Umbilical cord (tissue), 2 donors: Measurements from ENCODE around the gene XAF1. TPM values are rescaled to one million over a fixed set of nuclear protein-coding genes. Genes with fewer than 3 reads are reported as not detected.
A peak's percentile ranks its signal among the peaks of the same experiment; 100 is the strongest.
"Not testable (repeated sequence)": the region's sequence is repeated elsewhere in the genome, so short reads cannot be mapped to it uniquely, and the experiment has no call there.

Source experiments
- DNase-seq: peaks from one replicate; pipeline ENCODE4 v3.0.0-alpha.2; 2015; ENCODE audit warnings: low spot score
- total RNA-seq: library from RNA; depleted of rRNA; stranded (reverse); fragments of >200 nt; gene quantifications from one replicate; pipeline ENCODE4 v1.2.3, GENCODE V29; 2014; ENCODE audit warnings: low replicate concordance; ENCODE audit not compliant: insufficient read depth

The XAF1 gene, protein sequence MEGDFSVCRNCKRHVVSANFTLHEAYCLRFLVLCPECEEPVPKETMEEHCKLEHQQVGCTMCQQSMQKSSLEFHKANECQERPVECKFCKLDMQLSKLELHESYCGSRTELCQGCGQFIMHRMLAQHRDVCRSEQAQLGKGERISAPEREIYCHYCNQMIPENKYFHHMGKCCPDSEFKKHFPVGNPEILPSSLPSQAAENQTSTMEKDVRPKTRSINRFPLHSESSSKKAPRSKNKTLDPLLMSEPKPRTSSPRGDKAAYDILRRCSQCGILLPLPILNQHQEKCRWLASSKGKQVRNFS
- 19.5 TPM for total RNA-seq

DNA sequence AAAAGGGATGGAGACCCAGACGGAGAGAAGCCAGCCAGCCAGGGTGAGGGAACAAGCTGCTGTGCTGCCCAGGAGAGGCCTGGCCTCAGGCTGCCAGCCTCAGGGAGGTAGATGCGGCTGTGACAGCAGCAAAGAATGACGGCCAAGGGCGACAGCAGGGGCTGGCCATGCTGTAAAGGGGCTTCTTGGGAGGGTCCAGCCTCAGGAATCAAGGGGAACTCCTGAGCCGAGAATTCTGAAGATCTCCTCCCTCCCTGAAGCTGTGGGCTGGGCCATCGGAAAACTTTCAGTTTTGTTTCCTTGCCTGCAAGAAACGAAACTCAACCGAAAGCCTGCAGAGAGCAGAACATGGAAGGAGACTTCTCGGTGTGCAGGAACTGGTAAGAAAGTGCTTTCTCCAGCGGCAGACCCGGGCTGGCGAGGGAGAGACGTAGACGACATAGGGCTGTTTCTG lies at the start of gene XAF1:
TSS of gene XAF1 (plus strand) at position 316 of the 454 bp plus-strand sequence. CDS start at position 349, 33 bp downstream.
- DNase-seq: peak; percentile 74

- DNase-seq: no peak
Measured at GRCh38 chr17:6706499-6706898, 49.3 kb upstream of the XAF1 start.

GRCh38 chr17:6706996-6707395 lies 48.9 kb upstream of the XAF1 start:
- no peak for DNase-seq

GRCh38 chr17:6708357-6708961 lies 47.4 kb upstream of the XAF1 start:
- no peak for DNase-seq

- no peak for DNase-seq
Measured at GRCh38 chr17:6710317-6710716, 45.5 kb upstream of the XAF1 start.

- DNase-seq: no peak
Measured at GRCh38 chr17:6711081-6711674, 44.7 kb upstream of the XAF1 start.

- no peak for DNase-seq
Measured at GRCh38 chr17:6711681-6712057, 44.2 kb upstream of the XAF1 start.

DNA sequence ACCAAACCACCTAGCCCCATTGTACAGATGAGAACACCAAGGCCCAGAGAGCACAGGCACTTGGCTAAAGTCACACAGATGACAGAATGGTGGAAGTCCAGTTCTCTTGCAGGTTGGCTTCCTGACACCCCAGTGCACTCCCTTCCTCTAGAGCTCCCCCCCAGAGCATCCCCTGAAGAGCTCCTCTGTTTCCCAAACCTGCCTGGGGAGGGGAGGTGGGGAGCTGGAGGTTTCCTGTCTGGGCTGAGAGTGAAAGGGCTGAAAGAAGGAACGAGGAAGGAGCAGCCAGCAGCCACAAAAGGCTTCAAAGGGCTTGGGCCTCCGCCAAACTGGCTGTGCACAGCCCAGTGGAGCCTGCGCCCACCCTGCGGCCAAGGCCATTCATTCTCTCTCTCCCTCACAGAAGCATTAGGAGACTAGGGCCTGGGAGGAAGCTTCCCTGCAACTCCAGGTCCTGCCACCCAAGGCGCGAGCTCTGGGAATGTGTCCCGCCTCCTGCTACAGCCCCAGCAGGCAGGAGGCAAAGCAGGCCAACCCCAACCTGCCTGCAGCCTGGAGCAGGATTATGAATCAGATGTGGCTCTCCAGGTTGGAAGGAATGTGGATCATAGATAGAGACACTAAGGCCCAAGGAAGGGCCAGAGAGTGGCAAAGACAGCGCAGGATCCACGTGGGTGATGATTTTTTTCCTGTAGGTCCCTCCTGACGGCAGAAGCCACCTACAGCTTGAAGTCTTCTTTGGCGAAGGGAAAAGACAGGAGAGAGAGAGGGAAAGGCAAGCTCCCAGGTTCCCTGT lies 43.6 kb upstream of the XAF1 start:
- DNase-seq: peak; percentile 22

DNA sequence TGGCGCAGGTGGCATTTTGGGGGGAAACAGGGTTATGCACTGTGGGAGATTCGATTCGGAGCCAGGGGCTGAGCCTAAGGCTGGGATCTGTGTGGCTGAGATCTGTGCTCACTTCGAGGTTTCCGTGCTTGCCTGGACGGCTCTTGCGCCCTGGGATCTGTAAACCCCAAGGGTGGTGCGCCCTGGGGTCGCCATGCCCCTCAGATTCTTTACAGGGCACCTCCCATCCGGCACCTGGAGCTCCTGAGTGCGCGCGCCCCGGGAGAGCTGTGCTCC lies 43.1 kb upstream of the XAF1 start:
- DNase-seq: no peak

GRCh38 chr17:6713130-6713917 lies 42.5 kb upstream of the XAF1 start, which contains the start of gene SLC13A5:
Gene SLC13A5 (minus strand): TSS chr17:6713369. CDS start chr17:6713333, 36 bp downstream.
- DNase-seq: peak; percentile 9

- DNase-seq: no peak
Measured at GRCh38 chr17:6713918-6714271, 42.0 kb upstream of the XAF1 start.

- DNase-seq: no peak
Measured at GRCh38 chr17:6714315-6714874, 41.5 kb upstream of the XAF1 start.

DNA sequence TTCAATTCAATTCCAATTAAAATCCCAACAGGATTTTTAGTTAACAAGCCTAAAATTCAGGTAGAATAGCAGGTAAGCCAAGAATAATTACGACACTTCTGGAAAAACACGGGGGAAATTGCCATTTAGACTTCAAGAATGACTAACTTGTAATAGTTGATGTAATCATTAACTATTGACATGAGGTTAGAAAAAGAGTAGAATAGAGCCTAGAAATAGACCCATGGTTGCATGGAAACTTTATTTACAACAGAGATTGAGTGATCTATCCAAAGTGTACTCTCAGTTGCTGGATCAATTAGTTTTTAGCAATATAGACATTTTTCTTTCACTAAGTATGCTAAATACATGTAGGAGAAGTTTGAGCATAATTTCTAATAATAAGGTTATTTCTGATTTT lies 39.1 kb upstream of the XAF1 start:
- no peak for DNase-seq

GRCh38 chr17:6721744-6722143 lies 34.1 kb upstream of the XAF1 start:
- no peak for DNase-seq

- DNase-seq: no peak
Measured at GRCh38 chr17:6724009-6724408, 31.8 kb upstream of the XAF1 start.

- DNase-seq: no peak
Measured at GRCh38 chr17:6729531-6729930, 26.3 kb upstream of the XAF1 start.

DNA sequence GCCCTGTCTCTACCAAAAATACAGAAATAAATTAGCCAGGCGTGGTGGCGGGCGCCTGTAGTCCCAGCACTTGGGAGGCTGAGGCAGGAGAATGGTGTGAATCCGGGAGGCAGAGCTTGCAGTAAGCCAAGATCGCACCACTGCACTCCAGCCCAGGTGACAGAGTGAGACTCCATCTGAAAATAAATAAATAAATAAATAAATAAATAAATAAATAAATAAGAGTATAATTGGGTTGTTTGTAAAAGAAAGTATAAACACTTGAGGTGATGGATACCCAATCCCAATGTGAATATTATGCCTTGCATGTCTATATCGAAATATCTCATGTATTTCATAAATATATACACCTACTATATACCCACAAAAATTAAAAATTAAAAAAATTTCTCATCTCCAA lies 9.2 kb upstream of the XAF1 start:
- DNase-seq: not testable (repeated sequence)

GRCh38 chr17:6748617-6749016 lies 7.2 kb upstream of the XAF1 start:
- no peak for DNase-seq

DNA sequence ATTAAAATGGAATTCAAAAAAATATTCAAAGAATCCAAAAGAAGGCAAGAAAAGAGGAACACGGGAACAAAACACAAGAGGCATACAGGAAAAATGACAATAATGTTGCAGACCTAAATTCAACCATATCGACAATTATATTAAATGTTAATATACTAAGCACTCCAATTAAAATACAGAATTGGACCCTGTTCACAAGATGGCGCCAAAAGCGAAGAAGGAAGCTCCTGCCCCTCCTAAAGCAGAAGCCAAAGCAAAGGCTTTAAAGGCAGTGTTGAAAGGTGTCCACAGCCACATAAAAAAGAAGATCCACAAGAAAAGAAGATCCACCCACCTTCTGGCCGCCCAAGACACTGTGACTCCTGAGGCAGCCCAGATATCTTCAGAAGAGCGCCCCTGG lies 6.3 kb upstream of the XAF1 start:
- no peak for DNase-seq

DNA sequence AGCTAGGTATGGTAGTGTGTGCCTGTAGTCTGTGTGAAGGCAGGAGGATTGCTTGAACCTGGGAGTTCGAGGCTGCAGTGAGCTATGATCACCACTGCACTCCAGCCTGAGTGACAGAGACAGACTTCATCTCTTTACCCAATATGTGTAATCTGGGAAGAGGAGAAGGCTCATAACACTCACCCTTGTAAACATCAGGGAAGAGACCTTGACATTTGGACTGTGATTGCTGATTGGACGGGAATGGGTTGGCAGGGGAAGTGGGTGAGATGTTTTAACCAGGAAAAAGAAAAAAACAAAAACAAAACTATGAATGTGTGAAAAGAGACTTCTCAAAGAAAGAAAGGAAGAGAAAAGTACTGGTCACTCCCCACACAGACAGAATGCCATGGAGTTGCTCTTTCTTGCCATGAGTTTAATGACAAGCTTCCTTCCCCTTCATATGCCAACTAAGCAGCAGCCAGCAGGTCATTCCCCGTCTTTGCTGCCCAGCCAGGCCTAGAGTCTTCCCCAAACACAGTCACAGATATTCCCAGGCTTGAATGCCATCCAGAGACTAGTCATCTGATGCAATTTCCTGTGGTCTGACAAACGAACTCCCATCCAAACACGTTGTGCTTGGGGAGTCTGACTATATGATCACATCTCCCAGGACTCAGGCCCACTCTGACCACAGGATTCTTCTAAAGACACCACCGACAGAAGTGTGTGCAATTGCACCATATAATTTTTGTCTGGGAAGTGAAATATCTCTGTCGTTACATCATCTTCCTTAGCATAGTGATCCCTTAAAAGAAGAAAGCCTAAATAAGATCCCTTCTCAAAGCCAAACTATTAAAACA lies 3.6 kb upstream of the XAF1 start:
- peak; percentile 93 for DNase-seq
